HFF-Myc (cell line): ENCODE results near the gene C6orf89.

Experiments
- DNase-seq: peaks from one replicate; pipeline ENCODE4 v3.0.0-alpha.2; 2011; ENCODE audit warnings: low read depth; ENCODE audit errors: extremely low read depth
- H3K4me3 ChIP-seq: replicated peaks from 2 replicates; pipeline ENCODE4 v1.5.1; 2011; ENCODE audit warnings: low read depth, mild to moderate bottlenecking, control low read depth, low read length
- CTCF ChIP-seq: IDR thresholded peaks from 2 replicates; pipeline ENCODE4 v1.5.1; 2012; ENCODE audit warnings: mild to moderate bottlenecking, low read depth, low read length, control low read depth; ENCODE audit errors: missing control alignments

The C6orf89 gene

GRCh38 chr6:36927691-36928546, 42.2 kb downstream of the C6orf89 start:
- H3K4me3 ChIP-seq = no peak overlapping the region
- DNase-seq = no peak
- no peak for TF ChIP-seq CTCF

GRCh38 chr6:36928547-36928918, 42.8 kb downstream of the C6orf89 start:
- DNase-seq = no peak
- no peak overlapping the region for H3K4me3 ChIP-seq
- TF ChIP-seq CTCF = no peak

- DNase-seq = no peak
- no peak for TF ChIP-seq CTCF
Measured at GRCh38 chr6:36929152-36929551, 43.4 kb downstream of the C6orf89 start.

GRCh38 chr6:36929607-36930006, 43.9 kb downstream of the C6orf89 start:
- TF ChIP-seq CTCF = no peak
- no peak for DNase-seq
- H3K4me3 ChIP-seq = no peak overlapping the region

More at GRCh38 chr6:36929152-36929551, 43.4 kb downstream of the C6orf89 start:
- no peak overlapping the region for H3K4me3 ChIP-seq

GRCh38 chr6:36930483-36930882, 44.7 kb downstream of the C6orf89 start:
- no peak for TF ChIP-seq CTCF
- DNase-seq = no peak
- H3K4me3 ChIP-seq = no peak overlapping the region

- DNase-seq = no peak
Measured at GRCh38 chr6:36933102-36933501, 47.4 kb downstream of the C6orf89 start.

More at GRCh38 chr6:36933102-36933501, 47.4 kb downstream of the C6orf89 start:
- H3K4me3 ChIP-seq = no peak overlapping the region
- no peak for TF ChIP-seq CTCF
